ENCODE data around the gene PDE10A.

The PDE10A gene

GRCh38 chr6:165695722-165696515 lies 32.9 kb upstream of the PDE10A start:
- no peaks in the 10 kb centered on the region for H3K27me3 ChIP-seq
- H3K4me3 ChIP-seq (ENCODE audit: low read depth in 1 of 2, low read length in 1 of 2) = no peak overlapping the region
- TF ChIP-seq CTCF (IDR thresholded peaks at IDR 0.05) = no peak
- no peaks in the 10 kb centered on the region for H3K36me3 ChIP-seq
- no peak overlapping the region for H3K27ac ChIP-seq
- no peaks in the 10 kb centered on the region for H3K9me3 ChIP-seq
- H3K4me1 ChIP-seq (ENCODE audit: control insufficient read depth in 1 of 2, insufficient read depth in 1 of 2, low read depth in 1 of 2, low read length in 1 of 2) = no peaks in the 10 kb centered on the region

GRCh38 chr6:165694296-165694695 lies 31.3 kb upstream of the PDE10A start:
- no peak for TF ChIP-seq CTCF (IDR thresholded peaks at IDR 0.05)
- Histone ChIP-seq H3K4me3 (ENCODE audit: low read depth in 1 of 2, low read length in 1 of 2) (no peak overlapping the region), H3K27ac (no peak overlapping the region), H3K27me3 (no peaks in the 10 kb centered on the region), H3K9me3 (no peaks in the 10 kb centered on the region), H3K36me3 (no peaks in the 10 kb centered on the region), H3K4me1 (ENCODE audit: control insufficient read depth in 1 of 2, insufficient read depth in 1 of 2, low read depth in 1 of 2, low read length in 1 of 2) (no peaks in the 10 kb centered on the region)

- Histone ChIP-seq H3K27ac (no peak overlapping the region), H3K4me3 (ENCODE audit: low read depth in 1 of 2, low read length in 1 of 2) (no peak overlapping the region), H3K4me1 (ENCODE audit: control insufficient read depth in 1 of 2, insufficient read depth in 1 of 2, low read depth in 1 of 2, low read length in 1 of 2) (no peaks in the 10 kb centered on the region), H3K9me3 (no peaks in the 10 kb centered on the region), H3K27me3 (no peaks in the 10 kb centered on the region), H3K36me3 (no peaks in the 10 kb centered on the region)
- no peak for TF ChIP-seq CTCF (IDR thresholded peaks at IDR 0.05)
Measured at GRCh38 chr6:165692106-165692653, 29.1 kb upstream of the PDE10A start.

- H3K4me1 ChIP-seq (ENCODE audit: control insufficient read depth in 1 of 2, insufficient read depth in 1 of 2, low read depth in 1 of 2, low read length in 1 of 2) = no peaks in the 10 kb centered on the region
- no peaks in the 10 kb centered on the region for H3K9me3 ChIP-seq
- H3K4me3 ChIP-seq (ENCODE audit: low read depth in 1 of 2, low read length in 1 of 2) = no peak overlapping the region
- no peak overlapping the region for H3K27ac ChIP-seq
- TF ChIP-seq CTCF (IDR thresholded peaks at IDR 0.05) = no peak
- H3K36me3 ChIP-seq = no peaks in the 10 kb centered on the region
- H3K27me3 ChIP-seq = no peaks in the 10 kb centered on the region
Measured at GRCh38 chr6:165689699-165690098, 26.7 kb upstream of the PDE10A start.

GRCh38 chr6:165686596-165687365 lies 23.7 kb upstream of the PDE10A start:
- no peaks in the 10 kb centered on the region for H3K9me3 ChIP-seq
- H3K36me3 ChIP-seq = no peaks in the 10 kb centered on the region
- no peak for TF ChIP-seq CTCF (IDR thresholded peaks at IDR 0.05)
- no peak overlapping the region for H3K27ac ChIP-seq
- no peaks in the 10 kb centered on the region for H3K4me1 ChIP-seq (ENCODE audit: control insufficient read depth in 1 of 2, insufficient read depth in 1 of 2, low read depth in 1 of 2, low read length in 1 of 2)
- no peaks in the 10 kb centered on the region for H3K27me3 ChIP-seq
- H3K4me3 ChIP-seq (ENCODE audit: low read depth in 1 of 2, low read length in 1 of 2) = no peak overlapping the region

Data from neutrophil (primary cell).